ENCODE results near the gene UFM1.
"Not testable (repeated sequence)": the region's sequence is repeated elsewhere in the genome, so short reads cannot be mapped to it uniquely, and the experiment has no call there.

The UFM1 gene

DNA sequence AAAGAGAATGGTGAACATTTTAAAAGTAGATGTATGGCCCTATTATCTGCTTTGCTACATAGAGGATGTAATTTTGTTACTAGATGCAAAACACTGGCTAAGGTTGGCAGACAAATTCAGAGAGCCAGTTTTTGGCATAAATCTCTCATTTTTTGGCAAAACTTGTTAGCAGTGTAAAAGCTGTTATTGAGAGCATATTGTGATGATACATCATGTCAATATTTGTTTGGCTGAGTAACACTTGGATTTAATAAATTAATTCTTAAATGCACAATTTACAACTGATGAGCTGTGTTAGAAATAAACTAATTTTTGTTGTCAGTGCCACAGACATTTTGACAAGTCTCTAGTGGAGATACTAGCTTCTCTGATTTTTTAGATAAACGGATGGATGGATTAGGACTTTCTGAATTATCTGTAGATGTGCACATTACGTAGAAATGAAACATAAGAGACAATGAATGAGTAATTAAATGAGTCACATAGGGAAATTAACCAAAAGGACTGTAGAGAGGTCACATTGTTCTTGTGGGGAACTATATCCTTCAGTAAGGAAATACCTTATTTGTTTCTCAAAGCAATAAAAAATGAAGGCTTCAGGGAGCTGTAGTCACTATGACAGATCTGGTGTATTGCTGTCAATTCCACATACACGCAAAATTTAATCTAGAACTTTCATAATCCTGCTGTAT is 17.4 kb downstream of the UFM1 start:
- no peak for DNase-seq

DNA sequence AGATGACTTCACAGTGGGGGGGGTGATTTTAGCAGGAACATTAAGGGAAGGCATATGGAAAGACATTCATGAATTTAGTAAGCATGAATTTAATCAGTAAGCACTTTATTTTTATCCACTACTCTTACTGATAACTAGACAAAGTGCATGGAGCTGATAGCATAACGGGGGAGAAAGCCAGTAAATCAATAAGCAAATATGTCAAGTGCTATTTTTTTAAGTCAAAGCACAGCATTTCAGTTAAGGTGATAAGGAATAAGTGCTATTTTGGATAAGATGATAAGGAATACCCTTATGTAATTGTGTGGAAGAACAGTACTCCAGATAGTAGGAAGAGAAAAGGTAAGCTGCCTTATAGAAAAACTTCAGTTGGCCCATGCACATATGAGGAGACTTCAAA is 19.4 kb downstream of the UFM1 start:
- no peak for DNase-seq

DNA sequence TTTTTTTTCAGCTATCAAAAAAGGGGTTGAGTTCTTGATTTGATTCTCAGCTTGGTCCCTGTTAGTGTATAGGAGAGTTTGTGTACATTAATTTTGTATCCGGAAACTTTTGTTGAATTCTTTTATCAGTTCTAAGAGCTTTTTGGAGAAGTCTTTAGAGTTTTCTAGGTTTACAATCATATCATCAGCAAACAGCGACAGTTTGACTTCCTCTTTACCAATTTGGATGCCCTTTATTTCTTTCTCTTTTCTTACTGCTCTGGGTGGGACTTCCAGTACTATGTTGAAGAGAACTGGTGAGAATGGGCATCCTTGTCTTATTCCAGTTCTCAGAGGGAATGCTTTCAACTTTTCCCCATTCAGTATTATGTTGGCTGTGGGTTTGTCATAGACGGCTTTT is 20.4 kb downstream of the UFM1 start:
- not testable (repeated sequence) for DNase-seq

DNA sequence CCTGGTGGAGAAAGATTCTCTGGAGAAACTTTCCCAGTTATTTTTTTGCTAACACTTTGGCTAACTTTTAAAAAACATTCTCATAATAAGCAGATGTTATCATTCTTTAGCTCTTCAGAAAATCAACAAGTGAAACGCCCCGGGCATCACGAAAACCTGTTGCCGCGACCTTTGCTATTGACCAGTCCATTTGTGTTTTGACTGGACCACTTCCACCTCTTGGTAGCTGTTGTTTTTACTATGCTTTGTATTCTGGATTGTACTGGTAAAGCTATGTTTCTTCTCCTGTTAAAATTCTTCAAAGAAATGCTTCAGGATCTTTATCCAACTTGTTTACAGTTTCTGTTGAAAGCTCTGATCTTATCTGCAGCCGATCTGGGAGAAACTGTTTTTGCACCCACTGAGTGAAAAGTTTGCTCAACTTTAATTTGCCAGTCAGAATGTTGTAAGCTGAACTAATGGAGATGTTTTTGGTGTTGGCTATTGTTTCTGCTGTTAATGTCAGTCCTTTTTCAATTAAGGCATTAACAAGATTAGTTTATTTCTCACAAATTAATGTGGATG is 23.3 kb downstream of the UFM1 start:
- DNase-seq: no peak

DNA sequence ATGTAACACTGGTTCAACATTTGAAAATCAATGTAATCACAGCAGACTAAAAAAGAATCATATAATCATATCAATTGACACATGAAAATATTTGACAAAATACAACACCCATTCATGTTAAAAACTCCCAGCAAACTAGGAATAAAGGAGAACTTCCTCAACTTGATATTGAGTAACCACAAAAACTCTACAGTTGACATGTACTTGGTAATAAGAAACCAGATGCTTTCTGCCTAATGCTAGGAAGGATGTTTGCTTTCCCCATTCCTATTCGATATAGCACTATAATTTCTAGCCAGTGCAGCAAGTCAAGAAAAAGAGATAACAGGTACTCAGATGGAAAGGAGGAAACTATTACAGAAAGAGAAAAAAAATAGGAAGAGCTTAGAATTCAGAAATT is 26.9 kb downstream of the UFM1 start:
- no peak for DNase-seq

DNA sequence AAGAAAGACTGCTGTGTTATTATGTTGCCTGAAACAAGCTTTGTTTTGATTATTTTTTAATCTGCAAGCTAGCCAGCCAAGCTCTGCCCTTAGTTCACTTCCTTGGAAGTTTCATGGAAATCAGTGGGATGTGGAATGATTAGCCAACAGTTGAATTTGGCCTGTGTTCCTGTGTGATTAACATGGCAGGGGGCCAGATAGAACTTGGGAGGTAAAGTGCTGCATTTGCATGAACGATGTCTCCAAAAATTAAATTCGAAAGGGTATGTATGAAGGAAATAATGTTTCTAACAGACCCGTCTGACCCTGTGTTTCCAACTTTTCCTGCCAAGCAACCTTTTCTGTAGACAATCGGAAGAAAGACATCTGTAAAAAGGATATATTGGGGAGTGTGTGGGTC is 32.2 kb downstream of the UFM1 start:
- DNase-seq: peak; percentile 68

DNA sequence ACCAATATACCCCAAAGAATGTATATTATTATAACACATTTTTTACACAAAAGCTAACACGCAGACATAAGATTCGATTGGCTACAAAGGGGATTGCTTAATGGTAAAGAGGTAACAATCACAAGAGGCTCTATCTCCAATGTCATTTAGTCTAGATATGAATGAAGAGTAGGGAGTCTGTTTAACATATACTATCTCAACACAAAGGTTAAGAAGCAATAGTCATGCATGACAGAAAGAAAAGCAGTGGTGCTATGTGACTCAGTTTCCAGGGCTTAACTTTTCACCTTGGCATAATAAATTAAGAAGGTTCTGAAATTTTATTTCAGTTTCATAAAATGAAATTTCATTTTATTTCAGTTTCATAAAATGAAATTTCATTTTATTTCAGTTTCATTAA is 33.3 kb downstream of the UFM1 start:
- no peak for DNase-seq

DNA sequence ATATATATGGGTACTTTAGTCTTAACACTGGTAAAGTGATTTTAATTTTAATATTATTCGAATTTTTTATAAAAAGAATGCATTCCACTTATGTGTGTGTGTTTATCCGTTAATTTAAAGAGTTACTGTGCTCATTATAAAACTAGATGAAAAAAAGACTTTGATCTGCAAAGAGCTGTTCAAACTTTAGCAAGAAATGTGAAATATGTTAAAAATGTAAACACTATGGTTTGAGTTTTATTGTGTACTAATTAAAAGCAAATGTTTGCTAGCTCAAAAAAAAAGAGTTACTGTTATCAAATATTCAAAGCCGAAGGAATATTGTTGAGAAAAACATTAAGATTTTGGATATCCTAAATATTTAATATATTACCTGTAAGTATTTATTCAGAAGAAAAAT is 34.5 kb downstream of the UFM1 start:
- no peak for DNase-seq

DNA sequence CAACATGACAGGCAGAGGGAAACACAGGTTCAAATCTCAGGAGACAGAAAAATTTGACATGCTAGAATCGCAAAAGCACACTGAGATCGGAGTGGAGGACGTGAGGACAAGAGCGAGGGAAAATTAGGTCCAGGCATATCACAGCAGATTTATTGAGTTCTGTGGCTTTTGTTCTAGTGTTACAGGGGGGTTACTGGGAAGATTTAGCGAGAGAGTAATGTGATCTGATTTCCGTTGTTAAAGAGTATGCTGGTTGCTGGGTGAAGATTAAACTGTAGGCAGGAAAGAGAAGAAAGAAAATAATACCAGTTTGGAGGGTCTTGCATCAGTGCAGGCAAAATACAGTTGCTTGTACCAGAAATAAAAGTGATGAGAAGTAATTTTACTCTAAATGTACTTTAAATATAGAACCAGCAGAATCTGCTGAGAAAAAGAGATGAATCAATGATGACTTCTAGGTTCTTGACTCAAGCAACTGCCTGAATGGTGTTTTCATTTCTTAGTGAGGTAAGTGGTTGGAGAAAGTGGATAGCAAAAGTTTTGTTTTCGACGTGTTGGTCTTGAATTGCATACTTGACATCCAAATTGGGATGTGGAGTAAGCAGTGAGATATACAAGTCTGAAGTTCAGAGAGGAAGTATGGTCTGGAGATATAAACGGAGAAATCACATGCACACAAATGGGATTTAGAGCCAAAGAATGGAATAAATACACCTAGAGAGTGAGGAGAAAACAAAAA is 35.7 kb downstream of the UFM1 start:
- DNase-seq: no peak

DNA sequence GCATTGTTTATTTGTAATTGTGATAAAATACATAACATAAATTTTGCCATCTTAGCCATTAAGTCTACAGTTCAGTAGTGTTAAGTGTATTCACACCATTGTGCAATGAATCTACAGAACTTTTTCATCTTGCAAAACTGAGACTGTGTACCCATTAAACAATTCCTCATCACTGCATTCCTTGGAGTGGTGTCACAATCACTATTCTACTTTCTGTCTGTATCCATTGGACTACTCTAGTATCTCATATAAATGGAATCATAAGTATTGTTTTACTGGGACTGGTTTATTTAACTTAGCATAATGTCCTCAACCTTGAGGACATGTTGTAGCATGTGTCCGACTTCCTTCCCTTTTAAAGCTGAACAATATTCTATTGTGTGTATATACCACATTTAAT is 36.8 kb downstream of the UFM1 start:
- no peak for DNase-seq

DNA sequence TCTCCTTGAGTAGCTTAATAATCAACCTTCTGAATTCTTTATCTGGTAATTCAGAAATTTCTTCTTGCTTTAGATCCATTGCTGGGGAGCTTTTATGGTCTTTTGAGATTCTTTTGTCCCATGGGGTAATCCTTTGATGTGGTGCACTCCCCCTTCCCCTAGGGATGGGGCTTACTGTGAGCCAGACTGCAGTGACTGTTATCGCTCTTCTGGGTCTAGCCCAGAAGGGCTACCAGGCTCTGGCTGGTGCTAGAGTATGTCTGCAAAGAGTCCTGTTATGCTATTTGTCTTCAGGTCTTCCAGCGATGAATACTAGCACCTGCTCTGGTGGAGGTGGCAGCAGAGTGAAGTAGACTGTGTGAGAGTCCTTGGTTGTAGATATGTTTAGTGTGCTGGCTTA is 41.7 kb downstream of the UFM1 start:
- no peak for DNase-seq

DNA sequence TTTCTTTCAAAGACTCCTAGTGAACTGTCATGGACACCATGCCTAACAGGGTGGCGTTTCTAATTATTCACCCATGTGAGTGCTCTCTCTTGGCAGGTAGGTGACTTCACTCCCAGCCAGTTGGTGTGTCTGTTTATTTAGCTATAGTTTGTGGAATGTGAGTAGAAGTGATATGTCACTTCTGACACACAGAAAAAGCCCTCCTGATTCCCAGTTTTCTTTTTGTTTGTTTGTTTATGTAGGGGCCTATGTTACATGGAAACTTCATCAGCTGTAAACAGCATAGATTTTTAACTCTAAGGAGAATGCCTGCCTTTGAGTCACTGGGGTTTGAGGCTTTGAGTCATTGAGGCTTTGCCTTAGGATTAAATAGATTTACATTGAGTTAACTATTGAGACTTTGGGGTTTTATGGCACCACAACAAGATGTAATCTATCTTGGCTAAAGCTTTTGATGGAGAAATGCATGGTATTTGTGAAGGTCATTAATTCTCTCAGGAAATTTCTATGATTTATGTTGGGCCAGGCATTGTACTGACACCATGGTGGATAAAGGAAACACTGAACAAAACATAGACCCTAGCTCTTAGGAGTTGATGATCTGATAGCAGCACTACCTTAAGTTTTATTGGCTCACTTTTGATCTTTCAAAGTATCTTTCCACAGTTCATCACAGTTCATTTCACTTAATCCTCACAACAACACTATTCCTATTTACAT is 45.3 kb downstream of the UFM1 start:
- no peak for DNase-seq

DNA sequence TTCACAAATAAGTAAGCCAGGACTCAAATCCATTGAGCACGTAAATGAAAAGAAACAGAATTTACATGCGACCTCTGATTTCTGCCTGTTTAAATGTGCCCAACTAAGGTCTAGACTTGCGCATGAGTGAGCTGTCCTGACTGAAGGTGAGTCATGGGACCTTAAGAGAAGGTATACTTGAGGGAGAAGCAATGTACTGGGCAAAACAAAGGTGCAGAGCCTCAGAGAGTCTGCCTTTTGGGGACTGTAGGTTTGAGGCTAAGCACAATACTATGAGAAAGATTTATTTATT is 45.8 kb downstream of the UFM1 start:
- no peak for DNase-seq

DNA sequence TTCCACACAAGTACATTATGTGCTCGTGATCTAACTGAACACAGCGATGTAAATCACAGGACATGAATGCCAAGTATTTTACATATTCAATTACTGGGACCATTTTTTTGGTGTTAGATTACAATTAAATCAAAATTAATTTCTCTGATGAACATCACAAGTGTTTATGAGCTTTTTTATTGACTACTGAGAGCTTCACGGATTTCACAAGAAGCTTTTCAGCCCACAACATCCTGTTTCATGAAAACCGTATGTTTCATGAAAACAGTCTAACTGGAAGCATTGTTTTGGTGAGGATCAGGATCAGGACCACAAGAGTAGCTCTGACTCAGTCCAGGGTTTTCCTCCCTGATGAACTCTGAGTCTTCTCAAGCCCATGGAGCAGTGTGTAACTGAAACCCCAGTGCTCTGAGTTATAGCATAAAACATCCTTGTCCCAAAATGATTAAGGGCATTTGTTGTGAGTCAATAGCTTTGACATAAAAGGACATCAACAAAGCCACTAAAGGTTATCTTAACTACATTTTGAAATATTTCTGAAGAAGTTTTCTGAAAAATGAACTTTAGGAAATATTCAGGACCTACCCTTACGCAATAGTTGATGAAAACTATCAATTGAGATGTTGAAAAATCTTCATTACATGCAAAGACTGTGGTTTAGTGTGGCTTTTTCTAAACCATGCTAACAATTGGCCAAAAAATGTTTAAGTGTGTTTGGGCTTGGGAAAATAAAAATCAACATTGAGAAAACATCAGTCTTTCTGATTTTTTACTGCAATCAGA is 49.3 kb downstream of the UFM1 start:
- DNase-seq: no peak

DNA sequence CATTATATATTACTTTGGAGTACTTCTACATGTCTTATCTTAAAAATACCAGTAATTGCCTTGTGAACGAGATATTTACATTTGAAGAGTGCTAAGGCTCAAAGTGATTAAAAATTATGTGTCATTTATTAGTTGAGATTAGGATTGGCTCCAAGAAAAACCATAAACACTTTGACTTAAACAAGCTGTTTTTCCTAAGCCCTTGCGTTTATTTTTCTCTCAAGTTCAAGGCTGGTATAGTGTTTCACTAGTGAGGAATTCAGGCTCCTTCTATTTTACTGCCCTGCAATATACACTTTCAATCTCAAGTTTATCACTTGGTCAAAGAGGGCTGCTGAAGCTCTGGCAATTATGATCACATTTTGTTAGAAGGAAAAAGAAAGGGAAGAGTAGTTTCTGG is 49.9 kb downstream of the UFM1 start:
- DNase-seq: no peak

DNA sequence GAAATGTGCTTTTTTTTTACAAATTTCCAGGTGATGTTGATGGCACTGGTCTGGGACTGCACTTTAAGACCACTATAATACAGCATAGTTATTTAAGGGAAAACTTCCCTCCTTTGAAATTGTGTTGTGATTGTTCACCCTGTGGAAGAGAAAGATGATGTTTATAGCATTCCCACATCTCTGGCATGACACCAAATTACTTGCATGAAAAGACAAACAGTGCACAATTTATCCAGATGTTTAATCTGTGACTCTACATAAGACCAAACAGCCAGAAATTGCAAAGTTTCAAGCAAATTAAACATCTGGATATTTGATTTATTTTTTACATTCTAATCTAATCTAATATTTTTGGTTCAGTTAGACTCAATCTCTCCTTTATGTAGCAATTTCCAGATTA is 51.6 kb downstream of the UFM1 start:
- DNase-seq: no peak

DNA sequence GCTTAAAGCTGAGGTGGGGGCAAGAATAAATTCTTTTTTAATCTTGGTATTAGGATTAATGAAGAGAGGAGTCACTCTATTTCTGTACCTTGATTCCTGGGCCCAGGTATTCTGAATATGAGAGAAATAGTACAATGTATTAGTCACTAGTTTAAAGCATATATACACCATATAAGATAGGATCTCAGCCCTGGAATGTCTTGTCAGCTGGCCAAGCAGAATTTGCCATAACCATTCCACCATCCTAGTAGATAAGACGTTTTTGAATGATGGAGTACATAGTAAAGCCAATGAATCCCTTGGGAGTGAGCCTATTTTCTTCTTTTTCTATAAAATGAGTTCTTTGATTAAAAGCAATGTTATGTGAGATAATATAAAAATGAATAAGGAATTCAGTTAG is 55.6 kb downstream of the UFM1 start:
- DNase-seq: no peak

DNA sequence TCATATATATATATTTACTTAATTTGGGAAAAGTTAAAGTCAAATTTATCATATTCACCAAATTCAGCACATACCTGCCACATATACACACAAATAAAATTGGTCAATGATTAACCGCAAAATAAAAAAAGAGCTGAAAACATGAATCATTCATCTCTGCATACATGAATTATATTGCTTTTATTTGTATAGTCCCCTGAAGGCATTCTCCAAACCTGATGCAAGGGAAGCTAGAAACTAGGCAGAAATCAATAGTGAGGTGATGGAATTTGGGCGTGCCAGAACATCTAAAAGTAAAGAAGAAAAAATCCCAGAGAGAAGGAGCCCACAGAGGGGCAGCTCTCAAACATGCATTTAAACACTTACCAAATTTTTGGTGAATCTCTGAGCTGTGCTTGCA is 60.1 kb downstream of the UFM1 start:
- DNase-seq: no peak

DNA sequence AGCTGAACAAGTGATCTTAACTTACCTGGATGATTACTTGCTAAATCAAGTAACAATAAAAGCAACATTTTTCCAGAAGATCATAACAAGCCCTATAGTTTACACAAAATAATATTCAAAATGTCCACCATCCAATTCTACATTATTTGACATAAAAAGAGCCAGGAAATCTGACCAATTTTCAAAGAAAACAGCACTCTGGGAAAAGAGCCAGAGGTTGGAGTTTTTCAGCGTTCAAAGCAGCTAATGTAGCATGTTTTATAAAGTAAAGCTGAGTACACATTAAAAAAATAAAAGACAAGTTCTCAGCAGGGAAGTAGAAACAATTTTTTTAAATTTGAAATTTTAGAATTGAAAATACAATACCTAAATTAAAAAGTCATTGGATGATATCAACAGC is 62.6 kb downstream of the UFM1 start:
- no peak for DNase-seq
